ENCODE data around the gene RPS21.

DNA sequence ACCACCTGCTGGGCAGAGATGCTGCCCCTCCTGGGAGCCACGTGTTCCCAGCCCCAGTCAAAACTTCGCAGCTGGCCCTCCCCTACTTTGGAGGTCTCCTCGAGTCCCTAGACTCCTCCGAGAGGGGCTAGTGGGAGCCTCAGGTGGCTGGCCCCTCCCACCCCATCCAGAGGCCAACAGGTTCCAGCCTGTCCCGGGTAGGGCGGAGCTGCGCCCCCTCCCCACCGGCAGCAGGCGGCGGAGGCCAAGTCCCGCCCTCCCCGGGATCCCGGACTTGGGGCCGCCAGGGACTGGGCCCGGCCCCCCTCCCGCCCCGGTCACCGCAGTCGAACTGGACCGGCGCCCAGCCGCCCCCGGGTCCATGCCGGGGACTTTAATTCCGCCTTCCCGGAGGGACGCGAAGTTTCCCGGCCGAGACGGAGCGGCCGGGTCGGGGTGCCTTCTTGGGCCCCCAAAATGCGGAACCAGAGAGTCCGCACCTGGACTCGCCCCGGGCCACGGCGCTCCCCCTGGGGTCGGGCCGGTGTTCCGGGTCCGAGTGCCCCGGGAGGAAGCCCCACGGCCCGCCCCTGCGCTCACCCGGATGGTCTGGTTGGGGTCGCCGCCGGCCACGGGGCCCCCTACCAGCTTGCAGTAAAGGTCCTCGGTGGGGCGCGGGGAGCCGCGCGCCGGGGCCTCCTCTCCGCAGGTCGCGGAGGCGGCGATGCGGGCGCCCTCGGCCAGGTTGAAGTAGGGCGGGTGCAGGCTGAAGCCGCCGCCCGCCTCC lies 20.4 kb upstream of the RPS21 start:
- TF ChIP-seq, protein P1, sequence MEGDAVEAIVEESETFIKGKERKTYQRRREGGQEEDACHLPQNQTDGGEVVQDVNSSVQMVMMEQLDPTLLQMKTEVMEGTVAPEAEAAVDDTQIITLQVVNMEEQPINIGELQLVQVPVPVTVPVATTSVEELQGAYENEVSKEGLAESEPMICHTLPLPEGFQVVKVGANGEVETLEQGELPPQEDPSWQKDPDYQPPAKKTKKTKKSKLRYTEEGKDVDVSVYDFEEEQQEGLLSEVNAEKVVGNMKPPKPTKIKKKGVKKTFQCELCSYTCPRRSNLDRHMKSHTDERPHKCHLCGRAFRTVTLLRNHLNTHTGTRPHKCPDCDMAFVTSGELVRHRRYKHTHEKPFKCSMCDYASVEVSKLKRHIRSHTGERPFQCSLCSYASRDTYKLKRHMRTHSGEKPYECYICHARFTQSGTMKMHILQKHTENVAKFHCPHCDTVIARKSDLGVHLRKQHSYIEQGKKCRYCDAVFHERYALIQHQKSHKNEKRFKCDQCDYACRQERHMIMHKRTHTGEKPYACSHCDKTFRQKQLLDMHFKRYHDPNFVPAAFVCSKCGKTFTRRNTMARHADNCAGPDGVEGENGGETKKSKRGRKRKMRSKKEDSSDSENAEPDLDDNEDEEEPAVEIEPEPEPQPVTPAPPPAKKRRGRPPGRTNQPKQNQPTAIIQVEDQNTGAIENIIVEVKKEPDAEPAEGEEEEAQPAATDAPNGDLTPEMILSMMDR (IDR thresholded peaks at IDR 0.05), result no peak
- no peak for TF ChIP-seq POLR2A (IDR thresholded peaks at IDR 0.05)
- TF ChIP-seq POLR2AphosphoS5 (IDR thresholded peaks at IDR 0.05), result no peak

Data from sigmoid colon (tissue), 4 donors.